CD4-positive, alpha-beta T cell treated with Interleukin-1 beta for 1 hour (primary cell): ENCODE measurements around the gene MRPS12.

Experiments
- DNase-seq, 2 donors: peaks; one replicate each; pipeline ENCODE4 v3.0.0-alpha.2; 2020 to 2022

The MRPS12 gene

GRCh38 chr19:38978326-38978689 lies 47.6 kb downstream of the MRPS12 start:
- DNase-seq: no peak

GRCh38 chr19:38979812-38980211 lies 49.1 kb downstream of the MRPS12 start:
- DNase-seq: no peak

- DNase-seq: no peak
Observed at GRCh38 chr19:38980583-38981374, 50.0 kb downstream of the MRPS12 start.
